HG03045 (cell line): ENCODE results near the gene ASB1.

Experiments
- ATAC-seq: cut with Tn5 transposase; IDR thresholded peaks from one replicate; pipeline ENCODE4 v1.9.1; 2021; ENCODE audit warnings: mild to moderate bottlenecking, moderate library complexity; ENCODE audit not compliant: unreplicated experiment

ASB1 gene

GRCh38 chr2:238489431-238489830, 62.7 kb downstream of the ASB1 start:
- no peak for ATAC-seq

- no peak for ATAC-seq
These were observed 63.2 kb downstream of the ASB1 start for GRCh38 chr2:238489896-238490295.

DNA sequence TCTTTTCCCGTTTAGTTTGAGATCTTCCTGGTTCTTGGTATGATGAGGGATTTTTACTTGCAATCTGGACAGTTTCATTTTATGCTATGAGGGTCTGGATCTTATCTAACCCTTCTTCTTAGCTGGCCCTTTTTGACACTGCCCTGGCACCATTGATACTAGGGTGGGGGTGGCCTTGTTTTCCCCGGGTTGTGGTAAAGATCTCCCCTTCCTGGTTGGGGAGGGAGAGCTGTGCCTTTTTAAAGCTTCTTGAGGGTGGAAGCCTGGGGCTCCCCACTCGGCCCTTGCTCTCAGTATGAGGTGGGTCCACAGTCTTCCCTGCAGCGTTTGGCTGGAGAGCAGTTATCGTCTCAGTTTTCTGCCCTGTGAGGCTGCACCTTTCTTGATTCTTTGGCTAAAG, 66.1 kb downstream of the ASB1 start:
- no peak for ATAC-seq

- ATAC-seq = no peak
These were observed 66.7 kb downstream of the ASB1 start for GRCh38 chr2:238493411-238493810.

- ATAC-seq = no peak
These were observed 67.3 kb downstream of the ASB1 start for GRCh38 chr2:238493880-238494572.

DNA sequence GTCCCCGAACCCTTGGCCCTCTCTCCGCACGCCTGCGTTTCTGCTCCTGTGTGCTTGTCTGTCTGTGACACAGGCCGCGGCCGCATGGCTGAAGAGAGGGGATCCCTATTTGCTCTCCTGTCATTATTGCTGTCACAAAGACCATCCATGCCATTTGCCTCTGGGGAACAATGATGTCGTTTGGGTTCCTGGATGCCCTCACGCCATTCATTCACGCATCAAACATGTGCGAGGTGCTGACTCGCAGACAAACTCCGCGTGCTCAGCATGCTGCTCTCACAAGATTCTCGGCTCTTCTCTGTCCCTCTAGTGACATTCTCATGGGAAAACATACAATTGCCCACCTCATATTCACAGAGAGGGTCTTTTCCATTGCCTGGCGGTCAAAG, 67.8 kb downstream of the ASB1 start:
- ATAC-seq = no peak

DNA sequence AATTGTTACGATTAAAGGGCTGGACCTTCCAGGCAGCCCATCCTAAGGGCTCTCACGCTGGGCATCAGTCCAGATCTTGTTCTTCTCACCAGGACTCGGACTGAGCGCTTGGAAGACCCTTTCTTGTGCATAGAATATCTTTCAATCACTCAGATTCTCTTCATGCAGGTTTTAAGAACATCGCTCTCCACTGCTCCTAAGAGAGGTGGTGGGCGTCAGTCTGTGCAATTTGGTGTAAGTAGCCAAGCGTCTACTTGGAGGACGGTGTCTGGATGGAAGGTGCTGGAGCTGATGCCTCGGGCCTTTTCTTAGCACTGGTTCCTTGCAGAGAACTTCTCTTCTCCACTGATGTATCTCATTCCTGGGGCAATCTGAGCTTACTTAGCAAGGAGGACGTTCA, 68.7 kb downstream of the ASB1 start:
- ATAC-seq = no peak

- ATAC-seq = no peak
These were observed 70.3 kb downstream of the ASB1 start for GRCh38 chr2:238496756-238497609.

- no peak for ATAC-seq
These were observed 70.9 kb downstream of the ASB1 start for GRCh38 chr2:238497610-238498005.

- no peak for ATAC-seq
These were observed 71.5 kb downstream of the ASB1 start for GRCh38 chr2:238498188-238498587.

GRCh38 chr2:238498691-238499295, 72.1 kb downstream of the ASB1 start:
- ATAC-seq = no peak

DNA sequence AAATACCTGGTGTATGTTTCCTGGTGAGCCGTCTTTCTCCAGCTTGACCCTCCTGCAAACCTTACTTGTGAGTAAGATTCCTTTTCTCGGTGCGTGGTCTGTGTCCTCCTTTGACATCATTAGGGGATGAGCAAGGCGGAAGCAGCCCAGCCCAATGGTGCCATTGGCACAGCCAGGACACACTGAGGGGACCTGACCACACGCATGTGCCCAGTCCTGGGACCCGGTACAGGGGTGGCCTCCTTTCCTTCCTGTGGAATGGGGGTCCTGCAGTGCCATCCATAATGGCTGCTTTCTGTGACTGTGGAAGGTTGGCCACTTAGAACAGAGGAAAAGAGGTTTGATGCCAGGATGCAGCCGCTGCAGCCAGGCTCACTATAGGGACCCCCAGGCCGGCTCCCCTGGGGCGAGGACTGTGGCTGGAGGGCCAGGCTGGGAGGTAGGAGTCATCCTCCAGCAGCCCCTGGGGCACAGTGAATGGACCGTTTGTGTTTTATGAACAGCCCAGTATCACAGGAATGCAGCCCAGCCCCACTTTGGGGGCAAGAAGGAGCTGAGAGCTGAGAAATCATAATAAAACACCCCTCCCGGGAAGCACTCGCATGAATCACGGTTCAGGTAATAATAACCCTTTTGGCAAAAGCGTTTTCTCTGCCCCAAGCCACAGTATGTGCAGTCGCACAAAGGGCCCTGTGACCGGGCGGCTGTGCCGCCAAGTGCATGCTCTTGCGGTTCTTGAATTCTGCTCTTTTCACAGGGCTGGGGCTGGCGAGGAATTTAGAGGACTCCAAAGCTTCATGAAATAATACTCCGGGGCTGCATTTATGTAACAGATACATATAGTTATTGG, 73.2 kb downstream of the ASB1 start:
- no peak for ATAC-seq

- ATAC-seq = no peak
These were observed 74.6 kb downstream of the ASB1 start for GRCh38 chr2:238501311-238501710.
